K562 (cell line): ENCODE data around the gene INSIG1. TPM values are rescaled to one million over a fixed set of nuclear protein-coding genes. Genes with fewer than 3 reads are reported as not detected.
A peak's percentile ranks its signal among the peaks of the same experiment; 100 is the strongest.

Source experiments
- ASH1L ChIP-seq: fragments of 450-650 bp; IDR thresholded peaks from 2 replicates; pipeline ENCODE4 v1.6.1; 2018; ENCODE audit warnings: borderline replicate concordance, mild to moderate bottlenecking, low read depth; ENCODE audit not compliant: partially characterized antibody
- CBX5 ChIP-seq: IDR thresholded peaks from 2 replicates; pipeline ENCODE4 v1.6.1; 2014; ENCODE audit warnings: low read depth, borderline replicate concordance
- EZH2 ChIP-seq: IDR thresholded peaks from 2 replicates; pipeline ENCODE4 v1.6.1; 2012; ENCODE audit warnings: low read depth, mild to moderate bottlenecking, inconsistent platforms, low read length, borderline replicate concordance
- FOXM1 ChIP-seq, 2 experiments: fragments of 450-650 bp in 1 of 2; sonication (generic) in 1 of 2; formaldehyde crosslinking in 1 of 2; IDR thresholded peaks; 2 replicates each; pipeline versions ENCODE4 v1.6.1 to v1.9.0; 2017 to 2022; ENCODE audit warnings: low read depth in 2 of 2, mild to moderate bottlenecking in 2 of 2, missing genetic modification reagents in 1 of 2, moderate library complexity in 1 of 2
- KAT8 ChIP-seq: fragments of 450-650 bp; IDR thresholded peaks from 2 replicates; pipeline ENCODE4 v1.6.1; 2016; ENCODE audit warnings: low read depth, mild to moderate bottlenecking
- KHSRP ChIP-seq: fragments of 450-650 bp; IDR thresholded peaks from 2 replicates; pipeline ENCODE4 v1.6.1; 2017
- PCBP1 ChIP-seq: fragments of 200-400 bp; formaldehyde crosslinking; IDR thresholded peaks from 2 replicates; pipeline ENCODE4 v1.6.1; 2018; ENCODE audit warnings: mild to moderate bottlenecking, low read depth, low read length; ENCODE audit not compliant: poor library complexity, severe bottlenecking
- POLR3G ChIP-seq: IDR thresholded peaks from 2 replicates; pipeline ENCODE4 v1.6.1; 2011; ENCODE audit not compliant: insufficient read length, insufficient replicate concordance; ENCODE audit errors: extremely low read depth
- RUNX1 ChIP-seq: sonication (generic); IDR thresholded peaks from 2 replicates; pipeline ENCODE4 v1.6.1; 2016; ENCODE audit warnings: antibody characterized with exemption, low read depth
- ZKSCAN3 ChIP-seq: fragments of 250-450 bp; sonication (Bioruptor Pico); IDR thresholded peaks from 2 replicates; pipeline ENCODE4 v1.4.0; 2020
- polyA plus RNA-seq, 8 experiments: library from polyadenylated mRNA; depleted of rRNA in 4 of 8; stranded (reverse) in 5 of 8; unstranded in 3 of 8; fragments of >200 nt; fragmentation: Nextera tagmentation in 2 of 8; fragmentation: Illumina TruSeq in 1 of 8; extraction: Ambion mirVana in 2 of 8; extraction: Trizol in 1 of 8; gene quantifications; 2 replicates each; pipeline versions ENCODE4 v1.2.1 to v1.2.3, GENCODE V29; 2011 to 2014; ENCODE audit warnings: inconsistent platforms in 1 of 8, missing spikeins in 1 of 8
- total RNA-seq, 7 experiments: library from RNA; depleted of rRNA in 6 of 7; stranded (reverse); fragments of >200 nt in 6 of 7; fragmentation: Illumina TruSeq in 2 of 7; extraction: Trizol in 2 of 7; gene quantifications; 2 replicates each; pipeline versions ENCODE4 v1.2.1 to v1.2.3, GENCODE V29; 2011 to 2021; ENCODE audit warnings: low replicate concordance in 1 of 7
- TF ChIP-seq, protein P1 (sequence below): fragments of 450-650 bp; IDR thresholded peaks from 2 replicates; pipeline ENCODE4 v1.6.1; 2017; ENCODE audit warnings: antibody characterized with exemption, mild to moderate bottlenecking
- TF ChIP-seq, protein P2 (sequence below): fragments of 250-450 bp; sonication (Bioruptor Pico); IDR thresholded peaks from 2 replicates; pipeline ENCODE4 v1.4.0; 2020; ENCODE audit warnings: mild to moderate bottlenecking, moderate library complexity, borderline replicate concordance
- TF ChIP-seq, protein P3 (sequence below): IDR thresholded peaks from 2 replicates; pipeline ENCODE4 v1.6.1; 2011; ENCODE audit not compliant: insufficient read length; ENCODE audit errors: extremely low read depth
- TF ChIP-seq, protein P4 (sequence below): fragments of 200-800 bp; sonication (Bioruptor generic); IDR thresholded peaks from 2 replicates; pipeline ENCODE4 v1.6.1; 2016; ENCODE audit warnings: missing genetic modification characterization, missing compliant biosample characterization

INSIG1 gene
- total and polyA plus RNA-seq, 9 of the 15 experiments (the other 6 are each of a cell fraction or from before 2014, with no cell fraction given), result 57.1 to 787 (median 238) TPM

DNA sequence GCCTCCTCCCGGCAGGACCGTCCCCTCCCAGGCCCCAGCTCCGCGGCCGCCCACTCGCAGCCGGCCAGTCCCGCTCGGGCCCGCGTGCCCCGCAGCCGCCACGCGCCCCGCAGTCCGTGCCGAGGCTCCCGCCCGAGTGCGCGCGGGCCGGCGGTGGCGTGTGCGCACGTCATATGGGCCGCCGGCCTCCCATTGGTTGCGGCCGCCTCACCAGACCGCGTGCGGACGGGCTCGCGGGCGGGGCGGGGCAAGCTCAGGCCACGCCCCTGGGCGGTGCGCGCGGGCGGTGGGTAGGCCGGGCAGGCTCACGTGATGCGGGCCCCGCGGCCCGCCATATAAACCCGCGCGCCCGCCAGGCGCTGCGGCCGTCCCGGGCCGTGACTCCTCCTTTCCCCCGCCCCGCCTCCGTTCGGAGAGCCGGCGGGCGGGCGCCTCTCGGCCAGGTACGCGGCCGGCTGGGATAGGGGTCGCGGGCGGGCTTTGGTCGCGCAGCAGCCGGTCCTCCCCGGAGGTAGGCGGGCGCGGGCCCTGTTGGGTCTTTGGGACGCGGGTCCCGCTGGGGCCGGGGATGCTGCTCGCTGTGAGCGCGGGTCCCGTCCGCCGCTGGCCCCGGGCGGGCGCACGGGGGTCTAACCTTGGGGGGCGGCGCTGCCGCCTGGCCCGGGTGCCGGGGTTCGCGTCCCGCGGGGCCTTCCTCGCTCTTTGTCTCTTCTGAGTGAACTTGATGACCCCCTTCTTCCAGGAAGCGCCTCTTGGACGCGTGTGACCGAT is at the start of gene INSIG1 (continued):
- no peak for TF ChIP-seq ASH1L
- no peak for TF ChIP-seq RUNX1
- no peak for TF ChIP-seq KHSRP
- TF ChIP-seq, protein P1, sequence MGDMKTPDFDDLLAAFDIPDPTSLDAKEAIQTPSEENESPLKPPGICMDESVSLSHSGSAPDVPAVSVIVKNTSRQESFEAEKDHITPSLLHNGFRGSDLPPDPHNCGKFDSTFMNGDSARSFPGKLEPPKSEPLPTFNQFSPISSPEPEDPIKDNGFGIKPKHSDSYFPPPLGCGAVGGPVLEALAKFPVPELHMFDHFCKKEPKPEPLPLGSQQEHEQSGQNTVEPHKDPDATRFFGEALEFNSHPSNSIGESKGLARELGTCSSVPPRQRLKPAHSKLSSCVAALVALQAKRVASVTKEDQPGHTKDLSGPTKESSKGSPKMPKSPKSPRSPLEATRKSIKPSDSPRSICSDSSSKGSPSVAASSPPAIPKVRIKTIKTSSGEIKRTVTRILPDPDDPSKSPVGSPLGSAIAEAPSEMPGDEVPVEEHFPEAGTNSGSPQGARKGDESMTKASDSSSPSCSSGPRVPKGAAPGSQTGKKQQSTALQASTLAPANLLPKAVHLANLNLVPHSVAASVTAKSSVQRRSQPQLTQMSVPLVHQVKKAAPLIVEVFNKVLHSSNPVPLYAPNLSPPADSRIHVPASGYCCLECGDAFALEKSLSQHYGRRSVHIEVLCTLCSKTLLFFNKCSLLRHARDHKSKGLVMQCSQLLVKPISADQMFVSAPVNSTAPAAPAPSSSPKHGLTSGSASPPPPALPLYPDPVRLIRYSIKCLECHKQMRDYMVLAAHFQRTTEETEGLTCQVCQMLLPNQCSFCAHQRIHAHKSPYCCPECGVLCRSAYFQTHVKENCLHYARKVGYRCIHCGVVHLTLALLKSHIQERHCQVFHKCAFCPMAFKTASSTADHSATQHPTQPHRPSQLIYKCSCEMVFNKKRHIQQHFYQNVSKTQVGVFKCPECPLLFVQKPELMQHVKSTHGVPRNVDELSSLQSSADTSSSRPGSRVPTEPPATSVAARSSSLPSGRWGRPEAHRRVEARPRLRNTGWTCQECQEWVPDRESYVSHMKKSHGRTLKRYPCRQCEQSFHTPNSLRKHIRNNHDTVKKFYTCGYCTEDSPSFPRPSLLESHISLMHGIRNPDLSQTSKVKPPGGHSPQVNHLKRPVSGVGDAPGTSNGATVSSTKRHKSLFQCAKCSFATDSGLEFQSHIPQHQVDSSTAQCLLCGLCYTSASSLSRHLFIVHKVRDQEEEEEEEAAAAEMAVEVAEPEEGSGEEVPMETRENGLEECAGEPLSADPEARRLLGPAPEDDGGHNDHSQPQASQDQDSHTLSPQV, result 0 out of 2 replicates have a peak, but pooled peaks have one; percentile 53
- TF ChIP-seq POLR3G, result no peak
- peak; percentile 46 for TF ChIP-seq PCBP1
- TF ChIP-seq CBX5, result no peak
- no peak for TF ChIP-seq KAT8
- TF ChIP-seq FOXM1 (IDR thresholded peaks at IDR 0.05; ENCODE audit: low read depth), result no peak
- no peak for TF ChIP-seq FOXM1 (CRISPR knock-in tag; IDR thresholded peaks at IDR 0.05; ENCODE audit: low read depth)
- TF ChIP-seq, protein P2, sequence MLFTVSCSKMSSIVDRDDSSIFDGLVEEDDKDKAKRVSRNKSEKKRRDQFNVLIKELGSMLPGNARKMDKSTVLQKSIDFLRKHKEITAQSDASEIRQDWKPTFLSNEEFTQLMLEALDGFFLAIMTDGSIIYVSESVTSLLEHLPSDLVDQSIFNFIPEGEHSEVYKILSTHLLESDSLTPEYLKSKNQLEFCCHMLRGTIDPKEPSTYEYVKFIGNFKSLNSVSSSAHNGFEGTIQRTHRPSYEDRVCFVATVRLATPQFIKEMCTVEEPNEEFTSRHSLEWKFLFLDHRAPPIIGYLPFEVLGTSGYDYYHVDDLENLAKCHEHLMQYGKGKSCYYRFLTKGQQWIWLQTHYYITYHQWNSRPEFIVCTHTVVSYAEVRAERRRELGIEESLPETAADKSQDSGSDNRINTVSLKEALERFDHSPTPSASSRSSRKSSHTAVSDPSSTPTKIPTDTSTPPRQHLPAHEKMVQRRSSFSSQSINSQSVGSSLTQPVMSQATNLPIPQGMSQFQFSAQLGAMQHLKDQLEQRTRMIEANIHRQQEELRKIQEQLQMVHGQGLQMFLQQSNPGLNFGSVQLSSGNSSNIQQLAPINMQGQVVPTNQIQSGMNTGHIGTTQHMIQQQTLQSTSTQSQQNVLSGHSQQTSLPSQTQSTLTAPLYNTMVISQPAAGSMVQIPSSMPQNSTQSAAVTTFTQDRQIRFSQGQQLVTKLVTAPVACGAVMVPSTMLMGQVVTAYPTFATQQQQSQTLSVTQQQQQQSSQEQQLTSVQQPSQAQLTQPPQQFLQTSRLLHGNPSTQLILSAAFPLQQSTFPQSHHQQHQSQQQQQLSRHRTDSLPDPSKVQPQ (CRISPR knock-in tag), result no peak
- TF ChIP-seq, protein P3, sequence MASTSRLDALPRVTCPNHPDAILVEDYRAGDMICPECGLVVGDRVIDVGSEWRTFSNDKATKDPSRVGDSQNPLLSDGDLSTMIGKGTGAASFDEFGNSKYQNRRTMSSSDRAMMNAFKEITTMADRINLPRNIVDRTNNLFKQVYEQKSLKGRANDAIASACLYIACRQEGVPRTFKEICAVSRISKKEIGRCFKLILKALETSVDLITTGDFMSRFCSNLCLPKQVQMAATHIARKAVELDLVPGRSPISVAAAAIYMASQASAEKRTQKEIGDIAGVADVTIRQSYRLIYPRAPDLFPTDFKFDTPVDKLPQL, result peak; percentile 21
- no peak for TF ChIP-seq ZKSCAN3 (CRISPR knock-in tag)
- TF ChIP-seq EZH2, result no peak
- TF ChIP-seq, protein P4, sequence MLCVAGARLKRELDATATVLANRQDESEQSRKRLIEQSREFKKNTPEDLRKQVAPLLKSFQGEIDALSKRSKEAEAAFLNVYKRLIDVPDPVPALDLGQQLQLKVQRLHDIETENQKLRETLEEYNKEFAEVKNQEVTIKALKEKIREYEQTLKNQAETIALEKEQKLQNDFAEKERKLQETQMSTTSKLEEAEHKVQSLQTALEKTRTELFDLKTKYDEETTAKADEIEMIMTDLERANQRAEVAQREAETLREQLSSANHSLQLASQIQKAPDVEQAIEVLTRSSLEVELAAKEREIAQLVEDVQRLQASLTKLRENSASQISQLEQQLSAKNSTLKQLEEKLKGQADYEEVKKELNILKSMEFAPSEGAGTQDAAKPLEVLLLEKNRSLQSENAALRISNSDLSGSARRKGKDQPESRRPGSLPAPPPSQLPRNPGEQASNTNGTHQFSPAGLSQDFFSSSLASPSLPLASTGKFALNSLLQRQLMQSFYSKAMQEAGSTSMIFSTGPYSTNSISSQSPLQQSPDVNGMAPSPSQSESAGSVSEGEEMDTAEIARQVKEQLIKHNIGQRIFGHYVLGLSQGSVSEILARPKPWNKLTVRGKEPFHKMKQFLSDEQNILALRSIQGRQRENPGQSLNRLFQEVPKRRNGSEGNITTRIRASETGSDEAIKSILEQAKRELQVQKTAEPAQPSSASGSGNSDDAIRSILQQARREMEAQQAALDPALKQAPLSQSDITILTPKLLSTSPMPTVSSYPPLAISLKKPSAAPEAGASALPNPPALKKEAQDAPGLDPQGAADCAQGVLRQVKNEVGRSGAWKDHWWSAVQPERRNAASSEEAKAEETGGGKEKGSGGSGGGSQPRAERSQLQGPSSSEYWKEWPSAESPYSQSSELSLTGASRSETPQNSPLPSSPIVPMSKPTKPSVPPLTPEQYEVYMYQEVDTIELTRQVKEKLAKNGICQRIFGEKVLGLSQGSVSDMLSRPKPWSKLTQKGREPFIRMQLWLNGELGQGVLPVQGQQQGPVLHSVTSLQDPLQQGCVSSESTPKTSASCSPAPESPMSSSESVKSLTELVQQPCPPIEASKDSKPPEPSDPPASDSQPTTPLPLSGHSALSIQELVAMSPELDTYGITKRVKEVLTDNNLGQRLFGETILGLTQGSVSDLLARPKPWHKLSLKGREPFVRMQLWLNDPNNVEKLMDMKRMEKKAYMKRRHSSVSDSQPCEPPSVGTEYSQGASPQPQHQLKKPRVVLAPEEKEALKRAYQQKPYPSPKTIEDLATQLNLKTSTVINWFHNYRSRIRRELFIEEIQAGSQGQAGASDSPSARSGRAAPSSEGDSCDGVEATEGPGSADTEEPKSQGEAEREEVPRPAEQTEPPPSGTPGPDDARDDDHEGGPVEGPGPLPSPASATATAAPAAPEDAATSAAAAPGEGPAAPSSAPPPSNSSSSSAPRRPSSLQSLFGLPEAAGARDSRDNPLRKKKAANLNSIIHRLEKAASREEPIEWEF (CRISPR knock-in tag), result no peak
